ENCODE measurements around the gene GJA8.
"Not testable (repeated sequence)": the region's sequence is repeated elsewhere in the genome, so short reads cannot be mapped to it uniquely, and the experiment has no call there.

DNA sequence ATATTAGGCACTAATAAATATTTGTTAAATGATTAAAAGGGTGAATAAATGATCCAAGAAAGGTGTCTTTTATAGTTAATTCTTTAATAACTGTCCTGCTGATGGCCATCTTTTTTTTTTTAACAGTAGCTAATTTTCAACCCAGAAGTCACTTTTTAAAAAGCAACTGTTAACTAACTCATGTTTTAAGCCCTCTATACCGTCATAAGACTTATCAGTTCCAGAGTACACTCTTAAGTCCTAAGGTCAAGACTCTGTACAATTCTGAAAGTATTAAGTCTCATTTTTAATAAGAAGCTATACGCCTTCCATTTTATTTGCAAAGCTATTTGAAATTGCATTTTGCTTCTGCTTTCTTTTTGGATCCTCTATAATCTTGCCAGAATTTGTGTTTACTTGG lies 28.5 kb downstream of the GJA8 start:
- TF ChIP-seq, protein P1, sequence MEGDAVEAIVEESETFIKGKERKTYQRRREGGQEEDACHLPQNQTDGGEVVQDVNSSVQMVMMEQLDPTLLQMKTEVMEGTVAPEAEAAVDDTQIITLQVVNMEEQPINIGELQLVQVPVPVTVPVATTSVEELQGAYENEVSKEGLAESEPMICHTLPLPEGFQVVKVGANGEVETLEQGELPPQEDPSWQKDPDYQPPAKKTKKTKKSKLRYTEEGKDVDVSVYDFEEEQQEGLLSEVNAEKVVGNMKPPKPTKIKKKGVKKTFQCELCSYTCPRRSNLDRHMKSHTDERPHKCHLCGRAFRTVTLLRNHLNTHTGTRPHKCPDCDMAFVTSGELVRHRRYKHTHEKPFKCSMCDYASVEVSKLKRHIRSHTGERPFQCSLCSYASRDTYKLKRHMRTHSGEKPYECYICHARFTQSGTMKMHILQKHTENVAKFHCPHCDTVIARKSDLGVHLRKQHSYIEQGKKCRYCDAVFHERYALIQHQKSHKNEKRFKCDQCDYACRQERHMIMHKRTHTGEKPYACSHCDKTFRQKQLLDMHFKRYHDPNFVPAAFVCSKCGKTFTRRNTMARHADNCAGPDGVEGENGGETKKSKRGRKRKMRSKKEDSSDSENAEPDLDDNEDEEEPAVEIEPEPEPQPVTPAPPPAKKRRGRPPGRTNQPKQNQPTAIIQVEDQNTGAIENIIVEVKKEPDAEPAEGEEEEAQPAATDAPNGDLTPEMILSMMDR (tag by site-specific recombination; IDR thresholded peaks at IDR 0.05): not testable (repeated sequence)
- TF ChIP-seq ZNF660 (tag by site-specific recombination; IDR thresholded peaks at IDR 0.05); TCF7L2 (IDR thresholded peaks at IDR 0.05; ENCODE audit: borderline replicate concordance, low read depth, low read length); ZNF501 (tag by site-specific recombination; IDR thresholded peaks at IDR 0.05); MEIS1 (CRISPR knock-in tag; IDR thresholded peaks at IDR 0.05; ENCODE audit: borderline replicate concordance); ZNF629 (tag by site-specific recombination; IDR thresholded peaks at IDR 0.05); MYNN (tag by site-specific recombination; IDR thresholded peaks at IDR 0.05; ENCODE audit: borderline replicate concordance); SALL2 (tag by site-specific recombination; IDR thresholded peaks at IDR 0.05; ENCODE audit: borderline replicate concordance); ZNF530 (tag by site-specific recombination; IDR thresholded peaks at IDR 0.05; ENCODE audit: low read depth): not testable (repeated sequence)
- TF ChIP-seq, protein P2, sequence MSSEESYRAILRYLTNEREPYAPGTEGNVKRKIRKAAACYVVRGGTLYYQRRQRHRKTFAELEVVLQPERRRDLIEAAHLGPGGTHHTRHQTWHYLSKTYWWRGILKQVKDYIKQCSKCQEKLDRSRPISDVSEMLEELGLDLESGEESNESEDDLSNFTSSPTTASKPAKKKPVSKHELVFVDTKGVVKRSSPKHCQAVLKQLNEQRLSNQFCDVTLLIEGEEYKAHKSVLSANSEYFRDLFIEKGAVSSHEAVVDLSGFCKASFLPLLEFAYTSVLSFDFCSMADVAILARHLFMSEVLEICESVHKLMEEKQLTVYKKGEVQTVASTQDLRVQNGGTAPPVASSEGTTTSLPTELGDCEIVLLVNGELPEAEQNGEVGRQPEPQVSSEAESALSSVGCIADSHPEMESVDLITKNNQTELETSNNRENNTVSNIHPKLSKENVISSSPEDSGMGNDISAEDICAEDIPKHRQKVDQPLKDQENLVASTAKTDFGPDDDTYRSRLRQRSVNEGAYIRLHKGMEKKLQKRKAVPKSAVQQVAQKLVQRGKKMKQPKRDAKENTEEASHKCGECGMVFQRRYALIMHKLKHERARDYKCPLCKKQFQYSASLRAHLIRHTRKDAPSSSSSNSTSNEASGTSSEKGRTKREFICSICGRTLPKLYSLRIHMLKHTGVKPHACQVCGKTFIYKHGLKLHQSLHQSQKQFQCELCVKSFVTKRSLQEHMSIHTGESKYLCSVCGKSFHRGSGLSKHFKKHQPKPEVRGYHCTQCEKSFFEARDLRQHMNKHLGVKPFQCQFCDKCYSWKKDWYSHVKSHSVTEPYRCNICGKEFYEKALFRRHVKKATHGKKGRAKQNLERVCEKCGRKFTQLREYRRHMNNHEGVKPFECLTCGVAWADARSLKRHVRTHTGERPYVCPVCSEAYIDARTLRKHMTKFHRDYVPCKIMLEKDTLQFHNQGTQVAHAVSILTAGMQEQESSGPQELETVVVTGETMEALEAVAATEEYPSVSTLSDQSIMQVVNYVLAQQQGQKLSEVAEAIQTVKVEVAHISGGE (tag by site-specific recombination; conservative IDR thresholded peaks at IDR 0.05; ENCODE audit: low read depth): not testable (repeated sequence)
- TF ChIP-seq, protein P3, sequence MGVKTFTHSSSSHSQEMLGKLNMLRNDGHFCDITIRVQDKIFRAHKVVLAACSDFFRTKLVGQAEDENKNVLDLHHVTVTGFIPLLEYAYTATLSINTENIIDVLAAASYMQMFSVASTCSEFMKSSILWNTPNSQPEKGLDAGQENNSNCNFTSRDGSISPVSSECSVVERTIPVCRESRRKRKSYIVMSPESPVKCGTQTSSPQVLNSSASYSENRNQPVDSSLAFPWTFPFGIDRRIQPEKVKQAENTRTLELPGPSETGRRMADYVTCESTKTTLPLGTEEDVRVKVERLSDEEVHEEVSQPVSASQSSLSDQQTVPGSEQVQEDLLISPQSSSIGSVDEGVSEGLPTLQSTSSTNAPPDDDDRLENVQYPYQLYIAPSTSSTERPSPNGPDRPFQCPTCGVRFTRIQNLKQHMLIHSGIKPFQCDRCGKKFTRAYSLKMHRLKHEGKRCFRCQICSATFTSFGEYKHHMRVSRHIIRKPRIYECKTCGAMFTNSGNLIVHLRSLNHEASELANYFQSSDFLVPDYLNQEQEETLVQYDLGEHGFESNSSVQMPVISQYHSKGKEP (tag by site-specific recombination; IDR thresholded peaks at IDR 0.05): not testable (repeated sequence)
